ENCODE data around the gene NHP2.

NHP2 gene

DNA sequence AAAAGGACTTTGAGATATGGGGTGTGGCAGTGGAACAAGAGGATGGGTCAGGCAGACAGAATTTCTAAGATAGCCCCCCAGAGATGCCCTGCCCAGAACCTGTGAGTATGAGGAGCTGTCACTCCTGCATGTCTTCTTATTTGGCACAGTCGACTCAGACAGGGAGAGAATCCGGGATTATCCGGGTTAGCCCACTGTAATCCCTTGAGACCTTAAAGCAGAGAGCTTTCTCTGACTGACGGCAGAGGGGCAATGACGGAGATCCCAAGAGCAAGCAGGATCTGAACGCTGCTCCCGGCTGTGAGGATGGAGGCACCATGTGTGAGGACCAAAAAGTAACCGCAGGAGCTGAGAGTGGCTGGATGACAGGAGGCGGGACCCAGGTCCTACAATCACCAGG is 8.8 kb upstream of the NHP2 start:
- no peak for DNase-seq (ENCODE audit: low read depth, low spot score)
- in situ Hi-C loops (cut with HindIII; ENCODE audit: low sequenced_read_pairs), result no loop called here
- TF ChIP-seq, protein P1, sequence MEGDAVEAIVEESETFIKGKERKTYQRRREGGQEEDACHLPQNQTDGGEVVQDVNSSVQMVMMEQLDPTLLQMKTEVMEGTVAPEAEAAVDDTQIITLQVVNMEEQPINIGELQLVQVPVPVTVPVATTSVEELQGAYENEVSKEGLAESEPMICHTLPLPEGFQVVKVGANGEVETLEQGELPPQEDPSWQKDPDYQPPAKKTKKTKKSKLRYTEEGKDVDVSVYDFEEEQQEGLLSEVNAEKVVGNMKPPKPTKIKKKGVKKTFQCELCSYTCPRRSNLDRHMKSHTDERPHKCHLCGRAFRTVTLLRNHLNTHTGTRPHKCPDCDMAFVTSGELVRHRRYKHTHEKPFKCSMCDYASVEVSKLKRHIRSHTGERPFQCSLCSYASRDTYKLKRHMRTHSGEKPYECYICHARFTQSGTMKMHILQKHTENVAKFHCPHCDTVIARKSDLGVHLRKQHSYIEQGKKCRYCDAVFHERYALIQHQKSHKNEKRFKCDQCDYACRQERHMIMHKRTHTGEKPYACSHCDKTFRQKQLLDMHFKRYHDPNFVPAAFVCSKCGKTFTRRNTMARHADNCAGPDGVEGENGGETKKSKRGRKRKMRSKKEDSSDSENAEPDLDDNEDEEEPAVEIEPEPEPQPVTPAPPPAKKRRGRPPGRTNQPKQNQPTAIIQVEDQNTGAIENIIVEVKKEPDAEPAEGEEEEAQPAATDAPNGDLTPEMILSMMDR (IDR thresholded peaks at IDR 0.05; ENCODE audit: low read depth, low read length), result no peak

DNA sequence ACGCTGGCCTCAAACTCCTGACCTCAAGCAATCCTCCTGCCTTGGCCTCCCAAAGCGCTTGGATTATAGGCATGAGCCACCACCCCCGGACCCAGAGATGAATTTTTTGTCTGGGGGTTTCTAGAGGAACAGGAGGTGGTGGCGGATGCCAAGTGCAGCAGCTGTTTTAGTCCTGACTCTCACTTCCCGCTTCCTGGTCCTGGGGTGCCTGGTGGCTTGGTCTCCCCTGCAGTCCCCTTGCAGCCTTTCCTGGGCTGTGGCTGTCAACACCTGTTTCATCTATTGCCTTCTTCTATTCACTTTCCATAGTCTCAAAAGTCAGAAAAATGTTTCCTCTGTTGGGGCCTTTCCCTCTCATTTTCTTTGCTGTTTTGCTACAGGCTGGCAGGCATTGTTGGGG is 6.5 kb upstream of the NHP2 start:
- in situ Hi-C loops (cut with HindIII; ENCODE audit: low sequenced_read_pairs), result no loop called here
- H3K4me3 ChIP-seq (ENCODE audit: low read depth, low read length), result no peak overlapping the region
- DNase-seq (ENCODE audit: low read depth, low spot score), result no peak
- TF ChIP-seq, protein P1 (IDR thresholded peaks at IDR 0.05; ENCODE audit: low read depth, low read length), result no peak

More for the DNA sequence above, 8.8 kb upstream of the NHP2 start:
- no peak overlapping the region for H3K4me3 ChIP-seq (ENCODE audit: low read depth, low read length)

DNA sequence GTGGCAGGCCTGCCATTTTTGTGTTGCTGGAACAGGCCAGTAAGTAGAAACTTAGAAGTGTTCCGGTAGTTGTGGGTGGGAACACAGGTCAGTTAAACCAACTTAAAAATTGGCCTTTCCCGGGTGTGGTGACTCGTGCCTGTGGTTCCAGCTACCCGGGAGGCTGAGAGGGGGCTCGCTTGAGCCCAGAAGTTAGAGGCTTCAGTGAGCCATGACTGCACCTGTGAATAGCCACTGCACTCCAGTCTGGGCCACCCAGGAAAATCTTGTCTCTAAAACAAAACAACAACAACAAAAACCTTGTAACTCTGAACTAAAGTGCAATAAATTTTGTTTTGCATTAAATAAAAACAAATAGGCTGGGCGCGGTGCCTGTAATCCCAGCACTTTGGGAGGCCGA is 1.4 kb upstream of the NHP2 start:
- H3K4me3 ChIP-seq (ENCODE audit: low read depth, low read length), result no peak overlapping the region
- in situ Hi-C loops (cut with HindIII; ENCODE audit: low sequenced_read_pairs), result no loop called here
- no peak for DNase-seq (ENCODE audit: low read depth, low spot score)
- TF ChIP-seq, protein P1 (IDR thresholded peaks at IDR 0.05; ENCODE audit: low read depth, low read length), result no peak

DNA sequence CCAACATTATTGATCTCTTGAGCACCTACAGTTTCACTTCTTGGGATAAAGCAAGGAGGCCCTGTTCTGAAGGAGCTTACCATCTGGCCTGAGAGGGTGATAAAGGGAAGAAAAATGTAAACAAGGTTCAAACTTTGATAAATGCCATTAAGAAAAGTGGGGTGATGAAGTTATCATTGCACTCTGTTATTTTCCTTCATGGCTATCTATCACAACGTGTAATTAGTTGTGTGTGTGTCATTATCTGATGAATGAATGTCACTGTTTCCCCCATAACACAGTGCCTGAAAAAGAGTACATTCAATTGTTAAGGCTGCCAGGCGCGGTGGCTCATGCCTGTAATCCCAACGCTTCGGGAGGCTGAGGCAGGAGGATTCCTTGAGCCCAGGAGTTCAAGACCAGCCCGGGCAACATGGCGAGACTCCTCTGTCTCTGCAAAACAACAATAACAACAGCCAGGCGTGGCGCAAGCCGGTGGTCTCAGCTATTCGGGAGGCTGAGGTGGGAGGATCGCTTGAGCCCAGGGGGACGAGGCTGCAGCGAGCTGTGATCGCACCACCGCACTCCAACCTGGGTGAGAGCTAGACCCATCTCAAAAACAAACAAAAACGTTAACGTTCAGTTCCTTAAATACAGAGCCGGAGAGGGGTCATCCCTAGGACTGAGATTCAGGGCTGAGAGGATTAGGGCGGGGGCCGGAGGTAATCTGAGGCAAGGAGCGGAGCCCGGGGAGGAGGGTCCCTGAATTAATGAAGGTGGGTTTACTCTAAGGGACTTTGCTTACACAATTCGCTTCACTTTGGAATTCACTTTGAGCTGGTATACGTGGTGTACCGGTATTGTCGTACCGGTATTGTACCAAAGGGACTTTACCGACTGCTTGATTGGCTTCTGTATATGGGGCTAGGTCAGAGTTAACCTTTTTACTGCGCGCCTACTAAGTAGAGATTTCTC is 917 bp downstream of the NHP2 start:
- DNase-seq (ENCODE audit: low read depth, low spot score), result no peak
- H3K4me3 ChIP-seq (ENCODE audit: low read depth, low read length), result peak overlapping the region; percentile 91
- in situ Hi-C loops (cut with HindIII; ENCODE audit: low sequenced_read_pairs), result no loop called here
- TF ChIP-seq, protein P1 (IDR thresholded peaks at IDR 0.05; ENCODE audit: low read depth, low read length), result no peak

DNA sequence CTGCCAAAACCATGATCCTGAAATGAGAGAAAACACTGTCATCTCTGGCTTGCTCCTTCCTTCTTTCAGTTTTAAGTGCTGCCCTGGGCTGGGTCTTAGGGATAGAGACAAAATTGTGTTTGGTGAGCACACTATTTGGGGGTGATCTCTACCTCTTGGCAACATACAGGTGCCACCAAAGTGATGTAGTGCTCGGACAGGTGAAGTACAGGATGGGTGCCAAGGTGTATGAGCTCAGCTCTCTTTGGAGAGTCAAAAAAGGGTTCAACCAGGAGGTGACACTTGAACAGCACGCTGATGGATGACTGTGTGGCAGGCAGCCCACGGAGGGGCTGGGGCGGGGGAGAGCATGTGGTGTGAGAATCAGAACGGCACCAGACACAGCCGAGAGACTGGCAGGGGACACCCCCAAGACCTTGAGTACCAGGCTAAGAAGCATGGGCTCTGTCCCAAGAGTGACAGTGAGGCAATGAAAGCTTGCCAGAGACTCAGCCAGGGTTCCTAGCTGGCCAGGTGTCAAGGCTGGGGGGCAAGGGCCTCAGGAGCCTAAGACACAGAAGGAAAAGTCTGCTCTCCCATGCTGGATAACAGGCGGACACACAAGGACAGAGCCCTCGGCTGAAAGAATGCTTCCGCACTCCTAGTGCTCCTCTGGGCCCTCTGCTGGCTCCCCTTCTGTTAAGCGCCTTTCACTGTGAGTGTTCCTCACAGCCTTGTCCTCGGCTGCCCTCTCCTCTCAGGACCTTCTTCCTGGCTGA is 2.5 kb downstream of the NHP2 start:
- no peak for DNase-seq (ENCODE audit: low read depth, low spot score)
- in situ Hi-C loops (cut with HindIII; ENCODE audit: low sequenced_read_pairs), result no loop called here
- no peak overlapping the region for H3K4me3 ChIP-seq (ENCODE audit: low read depth, low read length)
- TF ChIP-seq, protein P1 (IDR thresholded peaks at IDR 0.05; ENCODE audit: low read depth, low read length), result no peak

DNA sequence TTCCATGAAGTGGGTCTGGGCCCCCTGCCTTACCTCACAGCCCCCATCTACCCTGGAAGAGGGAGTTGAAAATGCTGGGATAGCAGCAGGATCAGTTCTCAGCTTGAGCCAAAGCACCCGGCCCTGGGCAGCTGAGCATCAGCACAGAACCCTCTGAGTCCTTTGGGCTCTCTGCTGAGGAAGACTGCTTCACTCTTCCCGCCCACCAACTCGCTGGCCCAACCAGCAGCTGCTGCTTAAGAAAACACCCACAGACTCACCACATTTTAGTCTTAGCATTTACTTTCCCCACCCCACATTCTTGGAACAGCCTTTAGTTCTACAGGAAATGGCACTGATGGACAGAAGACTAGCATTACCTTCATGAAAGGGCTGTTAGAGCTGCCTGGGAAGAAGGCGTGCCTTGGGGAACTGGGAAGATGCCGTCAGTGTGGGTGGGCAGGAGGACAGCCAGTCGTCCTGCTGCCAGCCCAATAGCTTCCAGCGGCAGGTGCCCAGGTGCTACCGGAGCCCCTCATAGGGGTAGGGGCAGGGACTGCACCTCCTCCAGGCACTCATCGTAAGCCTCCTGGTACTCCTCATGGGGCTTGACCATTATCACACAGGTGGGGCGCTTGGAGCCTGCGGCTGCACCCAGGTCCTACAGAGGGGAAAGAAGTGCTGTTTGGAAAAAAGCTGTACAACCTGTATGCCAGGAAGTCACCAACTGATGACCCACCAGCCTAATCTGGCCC is 4.3 kb downstream of the NHP2 start:
- no peak overlapping the region for H3K4me3 ChIP-seq (ENCODE audit: low read depth, low read length)
- no peak for DNase-seq (ENCODE audit: low read depth, low spot score)
- in situ Hi-C loops (cut with HindIII; ENCODE audit: low sequenced_read_pairs), result no loop called here
- TF ChIP-seq, protein P1 (IDR thresholded peaks at IDR 0.05; ENCODE audit: low read depth, low read length), result no peak

Data from astrocyte of the spinal cord (primary cell).